HEK293T (cell line): ENCODE data around the gene ANK2.

Experiments used
- ARNT ChIP-seq: fragments of 450-650 bp; IDR thresholded peaks from 2 replicates; pipeline ENCODE4 v1.6.1; 2017; ENCODE audit warnings: mild to moderate bottlenecking
- BHLHE40 ChIP-seq: fragments of 450-650 bp; IDR thresholded peaks from 2 replicates; pipeline ENCODE4 v1.6.1; 2016; ENCODE audit warnings: mild to moderate bottlenecking, moderate library complexity, borderline replicate concordance
- ELF4 ChIP-seq: fragments of 450-650 bp; IDR thresholded peaks from 2 replicates; pipeline ENCODE4 v1.6.1; 2017; ENCODE audit warnings: antibody characterized with exemption
- FOXA1 ChIP-seq: fragments of 450-650 bp; IDR thresholded peaks from 2 replicates; pipeline ENCODE4 v1.6.1; 2016; ENCODE audit warnings: mild to moderate bottlenecking
- FOXK2 ChIP-seq: fragments of 450-650 bp; IDR thresholded peaks from 2 replicates; pipeline ENCODE4 v1.6.1; 2016; ENCODE audit warnings: mild to moderate bottlenecking
- L3MBTL2 ChIP-seq: fragments of 450-650 bp; conservative IDR thresholded peaks from 2 replicates; pipeline ENCODE4 v1.6.1; 2016; ENCODE audit warnings: mild to moderate bottlenecking
- NFRKB ChIP-seq: fragments of 450-650 bp; IDR thresholded peaks from 2 replicates; pipeline ENCODE4 v1.6.1; 2016; ENCODE audit warnings: mild to moderate bottlenecking, moderate library complexity
- PKNOX1 ChIP-seq: fragments of 450-650 bp; IDR thresholded peaks from 2 replicates; pipeline ENCODE4 v1.6.1; 2016
- SP1 ChIP-seq: fragments of 450-650 bp; IDR thresholded peaks from 2 replicates; pipeline ENCODE4 v1.6.1; 2017
- SUZ12 ChIP-seq: fragments of 450-650 bp; IDR thresholded peaks from 2 replicates; pipeline ENCODE4 v1.6.1; 2016; ENCODE audit warnings: mild to moderate bottlenecking
- ZNF384 ChIP-seq: fragments of 450-650 bp; IDR thresholded peaks from 2 replicates; pipeline ENCODE4 v1.6.1; 2016

- TF ChIP-seq FOXK2 (no peak), ELF4 (no peak), BHLHE40 (no peak), FOXA1 (no peak), ZNF384 (no peak), SUZ12 (no peak), SP1 (no peak), PKNOX1 (no peak), L3MBTL2 (no peak), ARNT (no peak), NFRKB (no peak)
Observed at GRCh38 chr4:113179996-113180395, 130.5 kb downstream of the ANK2 start.
